Stimulated activated CD4-positive, alpha-beta T cell treated with anti-CD3 and anti-CD28 coated beads, Interleukin-2, amount 100 ng/mL, for 4 hours (primary cell): ENCODE results near the gene FAM89B.
A peak's percentile ranks its signal among the peaks of the same experiment; 100 is the strongest.

Experiments used
- DNase-seq: peaks from one replicate; pipeline ENCODE4 v3.0.0-alpha.2; 2020; ENCODE audit warnings: low read depth

Gene FAM89B

GRCh38 chr11:65610404-65610803, 38.1 kb downstream of the FAM89B start:
- DNase-seq = no peak

GRCh38 chr11:65611028-65611757, 38.9 kb downstream of the FAM89B start:
- no peak for DNase-seq

GRCh38 chr11:65611758-65612603, 39.6 kb downstream of the FAM89B start:
- no peak for DNase-seq

- DNase-seq = no peak
These were observed 40.4 kb downstream of the FAM89B start for GRCh38 chr11:65612691-65613090.

GRCh38 chr11:65613091-65613928, 41.0 kb downstream of the FAM89B start:
- no peak for DNase-seq

- DNase-seq = peak; percentile 100
These were observed 43.1 kb downstream of the FAM89B start, which contains the start of gene PCNX3 for GRCh38 chr11:65615229-65615949. TSS of gene PCNX3 (plus strand) at chr11:65615776. CDS start at chr11:65616312, 536 bp downstream.

- DNase-seq = no peak
These were observed 43.7 kb downstream of the FAM89B start for GRCh38 chr11:65615950-65616574.

- no peak for DNase-seq
These were observed 44.2 kb downstream of the FAM89B start for GRCh38 chr11:65616575-65617001.

- DNase-seq = no peak
These were observed 45.0 kb downstream of the FAM89B start for GRCh38 chr11:65617136-65617850.

- no peak for DNase-seq
These were observed 45.8 kb downstream of the FAM89B start for GRCh38 chr11:65617990-65618751.

- no peak for DNase-seq
These were observed 46.4 kb downstream of the FAM89B start for GRCh38 chr11:65618763-65619162.

- no peak for DNase-seq
These were observed 47.1 kb downstream of the FAM89B start for GRCh38 chr11:65619281-65619928.

- no peak for DNase-seq
These were observed 48.3 kb downstream of the FAM89B start for GRCh38 chr11:65620666-65621065.

- no peak for DNase-seq
These were observed 49.1 kb downstream of the FAM89B start for GRCh38 chr11:65621460-65621859.

GRCh38 chr11:65622011-65622410, 49.7 kb downstream of the FAM89B start:
- no peak for DNase-seq

GRCh38 chr11:65623177-65623576, 50.8 kb downstream of the FAM89B start:
- no peak for DNase-seq
